COLO668 (cell line): ENCODE measurements around the gene TENM4.

Experiments
- DNase-seq: peaks from one replicate; lab custom pipeline; 2025; ENCODE audit not compliant: unreplicated experiment; lab: John Stamatoyannopoulos, UW

The TENM4 gene

DNA sequence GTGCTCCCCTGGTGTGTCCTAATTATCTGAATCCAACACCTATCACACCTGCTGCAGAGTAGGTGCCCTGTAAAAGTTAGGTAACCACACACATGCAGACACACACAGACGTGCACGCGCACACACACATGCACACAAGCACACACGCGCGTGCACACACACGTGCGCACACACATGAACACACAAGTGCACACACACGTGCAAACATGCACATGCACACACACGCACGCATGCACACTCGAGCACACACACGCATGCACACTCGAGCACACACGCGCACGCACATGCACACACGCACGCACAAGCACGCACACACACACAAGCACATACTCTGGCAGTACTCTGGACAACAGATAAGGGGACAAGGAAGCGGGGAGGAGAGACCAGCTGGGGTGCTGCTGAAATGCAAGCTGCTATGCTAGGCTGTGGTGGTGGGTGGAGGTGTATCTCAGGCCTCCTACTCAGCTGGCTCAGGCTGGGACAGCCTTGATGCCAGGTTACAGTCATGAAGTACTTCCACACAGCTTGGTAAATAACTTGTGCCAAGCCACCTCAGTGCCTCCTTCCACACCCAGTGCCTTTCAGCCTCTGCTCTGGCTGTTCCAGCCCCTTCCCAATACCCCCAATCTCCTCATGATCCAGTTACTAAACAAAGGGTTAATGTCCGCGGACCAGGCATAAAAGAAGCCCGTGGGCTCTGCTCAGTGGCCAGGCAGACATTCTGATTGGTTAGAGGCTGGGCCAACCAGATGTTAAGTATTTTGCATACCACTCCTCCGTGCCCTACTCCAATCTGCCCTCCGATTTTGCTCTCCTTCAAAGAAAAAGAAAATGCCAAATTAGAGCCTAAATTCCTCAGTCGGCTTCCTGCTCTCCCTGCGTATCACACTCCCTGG, 374.1 kb downstream of the TENM4 start:
- DNase-seq: no peak

DNA sequence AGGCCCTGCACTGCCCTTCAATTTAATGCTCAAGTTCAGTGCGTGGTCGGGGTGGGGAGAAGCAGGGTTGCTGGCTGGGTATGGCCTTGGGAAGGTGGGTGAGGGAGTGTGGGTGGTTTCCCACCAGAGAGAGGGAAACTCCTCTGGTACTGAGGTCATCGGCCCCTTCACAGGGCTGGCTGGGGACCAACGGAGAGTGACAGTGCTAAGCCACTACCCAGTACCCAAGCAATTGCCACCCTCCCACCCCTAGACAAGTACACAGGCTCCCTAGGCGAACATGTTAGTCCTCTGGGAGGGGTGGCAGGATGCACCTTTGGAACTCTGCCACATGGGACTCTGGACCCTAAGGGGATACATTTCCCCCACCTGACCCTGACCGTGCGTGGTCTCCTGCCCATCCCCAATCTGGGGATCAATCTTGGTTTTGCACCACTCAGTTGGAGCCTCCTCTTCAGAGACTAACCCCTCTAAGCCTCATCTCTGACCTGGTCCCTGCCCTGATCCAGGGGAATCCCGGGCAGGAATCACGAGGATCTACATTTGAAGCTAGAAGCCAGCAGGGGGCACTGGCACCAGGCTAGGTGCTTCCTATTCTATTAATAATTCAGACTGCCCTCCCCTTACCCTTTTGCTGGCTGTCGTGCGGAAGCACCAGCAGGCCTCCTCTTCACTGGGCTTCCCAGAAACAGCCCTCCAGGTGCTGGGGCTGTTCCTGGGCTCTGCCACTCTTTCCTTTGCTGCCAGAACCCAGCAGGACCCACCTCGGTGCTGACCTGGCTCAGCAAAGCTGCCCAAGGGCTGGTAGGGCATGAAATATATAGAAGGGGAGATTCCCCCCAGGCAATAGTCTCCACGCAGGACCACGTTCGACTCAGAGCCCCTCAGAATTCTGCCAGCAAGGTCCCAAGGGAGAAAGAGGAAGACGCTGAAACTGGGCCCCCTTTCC, 377.7 kb downstream of the TENM4 start:
- peak; percentile 31 for DNase-seq

GRCh38 chr11:79060081-79060953, 380.5 kb downstream of the TENM4 start:
- no peak for DNase-seq

GRCh38 chr11:79059141-79059540, 381.7 kb downstream of the TENM4 start:
- DNase-seq: no peak

- no peak for DNase-seq
Measured at GRCh38 chr11:79055856-79056631, 384.8 kb downstream of the TENM4 start.

- no peak for DNase-seq
Measured at GRCh38 chr11:79054636-79055035, 386.2 kb downstream of the TENM4 start.

GRCh38 chr11:79052544-79052943, 388.3 kb downstream of the TENM4 start:
- peak; percentile 51 for DNase-seq

DNA sequence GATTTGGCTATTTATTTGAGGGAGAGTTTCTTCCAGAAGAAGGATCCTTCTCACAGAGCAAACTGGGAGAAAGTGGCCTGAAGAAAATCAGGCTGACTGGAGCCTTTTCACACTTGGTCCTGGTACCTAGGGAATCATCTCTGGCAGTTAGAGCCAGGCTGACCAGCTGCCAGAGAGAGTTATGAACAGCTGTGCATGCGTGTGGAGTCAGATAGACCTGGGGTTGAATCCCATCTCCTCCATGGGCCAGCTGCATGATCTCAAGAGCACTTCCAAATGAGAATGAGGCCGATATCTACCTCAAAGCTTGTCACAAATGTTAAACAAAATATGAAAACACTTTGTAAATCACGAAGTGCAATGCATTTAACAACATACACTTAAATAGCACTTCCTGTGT, 390.0 kb downstream of the TENM4 start:
- no peak for DNase-seq

DNA sequence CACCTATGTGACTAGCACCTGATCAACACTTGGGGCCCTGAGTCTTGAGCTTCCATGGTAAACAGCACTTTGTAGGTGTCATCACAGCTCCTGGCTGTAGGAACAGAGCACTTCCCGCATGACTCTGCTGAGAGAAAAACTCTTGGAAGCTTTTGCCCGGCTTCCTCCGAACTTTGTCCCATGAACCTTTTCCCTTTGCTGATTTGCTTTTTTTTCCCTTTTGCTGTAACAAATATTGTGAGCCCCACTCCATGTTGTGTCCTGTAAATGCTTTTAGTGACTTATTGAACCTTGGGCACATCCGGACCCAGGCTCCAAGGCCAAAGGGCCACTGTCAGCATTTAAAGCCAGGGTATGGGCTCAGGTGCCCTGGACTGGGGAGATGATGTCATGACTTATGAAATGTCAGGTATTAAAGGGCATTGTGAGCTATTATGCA, 391.1 kb downstream of the TENM4 start:
- DNase-seq: no peak

DNA sequence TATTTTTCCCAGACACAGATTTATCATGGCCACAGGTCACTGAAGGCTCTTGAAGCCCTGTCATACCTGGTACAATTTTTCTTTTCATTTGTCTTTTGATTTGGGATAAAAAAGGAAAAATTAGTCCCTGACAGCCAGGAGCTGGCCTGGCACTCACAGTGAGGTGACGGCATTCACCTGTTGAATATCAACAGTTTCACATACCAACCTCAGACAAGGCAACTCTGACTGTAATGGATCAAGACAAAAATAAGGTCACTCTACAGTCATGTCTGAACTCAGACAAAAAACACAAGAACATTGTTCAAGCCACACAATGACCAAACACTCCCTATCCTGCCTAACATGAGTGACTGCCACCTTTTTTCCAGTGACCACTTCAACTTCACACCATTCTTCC, 392.9 kb downstream of the TENM4 start:
- no peak for DNase-seq

- DNase-seq: no peak
Measured at GRCh38 chr11:79047321-79047720, 393.5 kb downstream of the TENM4 start.

- no peak for DNase-seq
Measured at GRCh38 chr11:79046366-79046765, 394.5 kb downstream of the TENM4 start.

DNA sequence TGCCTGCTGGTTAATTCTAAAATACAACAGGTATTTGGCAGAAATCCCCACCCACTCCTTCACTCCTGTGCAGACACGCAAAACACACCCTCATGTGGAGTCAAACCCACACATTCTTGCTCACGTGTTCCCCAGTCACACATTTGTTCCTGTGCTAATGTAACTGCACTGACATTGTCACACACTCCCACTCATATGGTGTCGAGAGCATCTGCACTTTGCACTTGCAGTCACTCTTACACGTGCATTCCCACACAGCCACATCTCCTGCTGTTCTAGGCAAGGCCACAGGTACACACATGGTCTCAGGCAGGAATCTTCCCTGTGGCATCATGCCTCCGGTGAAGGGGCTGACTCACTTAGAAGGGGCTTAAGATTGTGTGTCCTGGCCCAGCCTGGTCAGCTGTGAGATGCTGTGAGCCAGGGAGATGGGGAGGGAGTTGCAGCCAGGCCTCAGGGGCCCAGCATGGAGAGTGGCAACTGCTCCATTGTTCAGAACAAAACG, 395.0 kb downstream of the TENM4 start:
- DNase-seq: no peak

- DNase-seq: no peak
Measured at GRCh38 chr11:79045018-79045799, 395.6 kb downstream of the TENM4 start.

GRCh38 chr11:79044201-79044600, 396.6 kb downstream of the TENM4 start:
- no peak for DNase-seq

- no peak for DNase-seq
Measured at GRCh38 chr11:79043726-79044125, 397.1 kb downstream of the TENM4 start.

- no peak for DNase-seq
Measured at GRCh38 chr11:79042824-79043223, 398.0 kb downstream of the TENM4 start.

DNA sequence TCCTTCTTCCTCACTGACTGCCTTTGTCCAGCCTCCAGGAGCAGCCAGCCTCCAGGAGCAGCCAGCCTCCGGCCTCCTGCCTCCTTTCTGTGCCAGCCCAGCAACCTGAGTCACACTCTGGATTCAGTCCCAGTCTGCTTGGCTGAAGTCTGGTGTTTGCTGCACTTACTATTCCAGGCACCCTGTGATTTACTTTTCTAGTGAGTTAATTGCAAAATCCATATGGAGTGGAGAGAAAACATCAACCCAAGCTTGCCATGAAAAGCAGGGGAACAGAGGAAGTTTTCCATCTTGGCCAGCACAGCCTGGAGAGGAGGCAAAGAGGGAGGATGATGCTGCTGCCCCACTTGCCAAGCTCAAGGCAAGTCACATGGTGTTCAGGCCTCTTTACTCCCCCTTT, 400.5 kb downstream of the TENM4 start:
- DNase-seq: no peak

DNA sequence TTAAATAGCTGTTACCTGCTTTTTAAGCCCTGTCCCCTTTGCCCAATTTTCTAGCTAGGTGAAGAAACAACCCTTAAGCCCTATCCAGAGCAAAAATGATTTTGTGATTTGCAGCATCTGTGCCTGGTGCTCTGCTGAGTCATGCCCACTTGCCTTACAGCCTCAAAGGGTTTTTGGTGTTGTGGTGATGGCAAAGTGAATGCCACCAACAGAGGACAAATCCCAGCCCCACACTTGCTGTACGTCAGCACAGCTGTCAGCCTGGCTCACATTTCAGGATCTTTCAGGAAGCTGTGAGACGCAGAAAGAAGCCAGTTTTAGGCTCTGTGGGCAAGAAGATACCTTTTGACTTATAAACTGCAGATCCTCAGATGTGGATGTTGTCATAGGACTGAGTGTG, 401.7 kb downstream of the TENM4 start:
- DNase-seq: peak; percentile 14
